SK-N-SH (cell line): ENCODE measurements around the gene ZNF516.

Experiments used
- EP300 ChIP-seq, 2 experiments: IDR thresholded peaks; 2 replicates each; pipeline versions ENCODE4 v1.4.0 to v1.6.1; 2012; ENCODE audit warnings: borderline replicate concordance in 1 of 2, low read depth in 1 of 2, low read length in 1 of 2
- EZH2phosphoT487 ChIP-seq: fragments of 200-600 bp; sonication (generic); IDR thresholded peaks from 2 replicates; pipeline ENCODE4 v1.6.1; 2017; ENCODE audit warnings: low read depth, mixed run types, mild to moderate bottlenecking, antibody characterized with exemption, moderate library complexity, borderline replicate concordance
- JUND ChIP-seq: IDR thresholded peaks from 2 replicates; pipeline ENCODE4 v1.4.0; 2012
- POLR2AphosphoS5 ChIP-seq: IDR thresholded peaks from 2 replicates; pipeline ENCODE4 v1.6.1; 2012; ENCODE audit warnings: low read depth, low read length
- RFX5 ChIP-seq: IDR thresholded peaks from 2 replicates; pipeline ENCODE4 v1.6.1; 2012; ENCODE audit warnings: mild to moderate bottlenecking, improper control_type of control experiment, low read length
- RXRA ChIP-seq: IDR thresholded peaks from 2 replicates; pipeline ENCODE4 v1.4.0; 2012; ENCODE audit warnings: low read depth, mild to moderate bottlenecking, borderline replicate concordance
- SIN3A ChIP-seq: IDR thresholded peaks from 2 replicates; pipeline ENCODE4 v1.6.1; 2012; ENCODE audit warnings: low read depth, mild to moderate bottlenecking, low read length, moderate library complexity, borderline replicate concordance
- YY1 ChIP-seq: IDR thresholded peaks from 2 replicates; pipeline ENCODE4 v1.4.0; 2012; ENCODE audit warnings: low read depth, mild to moderate bottlenecking
- TF ChIP-seq, protein P1 (sequence below): IDR thresholded peaks from 2 replicates; pipeline ENCODE4; 2012
- TF ChIP-seq, protein P2 (sequence below): fragments of 200-600 bp; sonication (generic); IDR thresholded peaks from 2 replicates; pipeline ENCODE4 v1.6.1; 2017; ENCODE audit warnings: antibody characterized with exemption, mild to moderate bottlenecking, moderate library complexity

DNA sequence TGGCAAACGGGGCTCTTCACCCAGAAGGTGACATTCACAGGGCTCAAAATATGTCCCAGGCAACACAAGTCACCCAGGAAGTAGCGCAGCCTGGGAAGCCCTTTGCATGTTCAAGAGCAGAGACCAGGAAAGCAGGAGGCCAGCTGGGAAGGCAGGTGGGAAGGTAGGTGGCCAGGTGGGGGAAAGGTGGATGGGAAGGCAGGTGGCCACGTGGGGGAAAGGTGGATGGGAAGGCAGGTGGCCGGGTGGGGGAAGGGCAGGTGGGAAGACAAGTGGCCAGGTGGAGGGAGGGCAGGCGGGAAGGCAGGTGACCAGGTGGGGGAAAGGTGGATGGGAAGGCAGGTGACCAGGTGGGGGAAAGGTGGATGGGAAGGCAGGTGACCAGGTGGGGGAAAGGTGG is 102.7 kb downstream of the ZNF516 start:
- TF ChIP-seq, protein P1, sequence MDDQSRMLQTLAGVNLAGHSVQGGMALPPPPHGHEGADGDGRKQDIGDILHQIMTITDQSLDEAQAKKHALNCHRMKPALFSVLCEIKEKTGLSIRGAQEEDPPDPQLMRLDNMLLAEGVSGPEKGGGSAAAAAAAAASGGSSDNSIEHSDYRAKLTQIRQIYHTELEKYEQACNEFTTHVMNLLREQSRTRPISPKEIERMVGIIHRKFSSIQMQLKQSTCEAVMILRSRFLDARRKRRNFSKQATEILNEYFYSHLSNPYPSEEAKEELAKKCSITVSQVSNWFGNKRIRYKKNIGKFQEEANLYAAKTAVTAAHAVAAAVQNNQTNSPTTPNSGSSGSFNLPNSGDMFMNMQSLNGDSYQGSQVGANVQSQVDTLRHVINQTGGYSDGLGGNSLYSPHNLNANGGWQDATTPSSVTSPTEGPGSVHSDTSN: no peak
- TF ChIP-seq, protein P2, sequence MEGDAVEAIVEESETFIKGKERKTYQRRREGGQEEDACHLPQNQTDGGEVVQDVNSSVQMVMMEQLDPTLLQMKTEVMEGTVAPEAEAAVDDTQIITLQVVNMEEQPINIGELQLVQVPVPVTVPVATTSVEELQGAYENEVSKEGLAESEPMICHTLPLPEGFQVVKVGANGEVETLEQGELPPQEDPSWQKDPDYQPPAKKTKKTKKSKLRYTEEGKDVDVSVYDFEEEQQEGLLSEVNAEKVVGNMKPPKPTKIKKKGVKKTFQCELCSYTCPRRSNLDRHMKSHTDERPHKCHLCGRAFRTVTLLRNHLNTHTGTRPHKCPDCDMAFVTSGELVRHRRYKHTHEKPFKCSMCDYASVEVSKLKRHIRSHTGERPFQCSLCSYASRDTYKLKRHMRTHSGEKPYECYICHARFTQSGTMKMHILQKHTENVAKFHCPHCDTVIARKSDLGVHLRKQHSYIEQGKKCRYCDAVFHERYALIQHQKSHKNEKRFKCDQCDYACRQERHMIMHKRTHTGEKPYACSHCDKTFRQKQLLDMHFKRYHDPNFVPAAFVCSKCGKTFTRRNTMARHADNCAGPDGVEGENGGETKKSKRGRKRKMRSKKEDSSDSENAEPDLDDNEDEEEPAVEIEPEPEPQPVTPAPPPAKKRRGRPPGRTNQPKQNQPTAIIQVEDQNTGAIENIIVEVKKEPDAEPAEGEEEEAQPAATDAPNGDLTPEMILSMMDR: no peak
- TF ChIP-seq RFX5 (no peak), RXRA (no peak), YY1 (no peak), JUND (no peak), POLR2AphosphoS5 (no peak), SIN3A (no peak), EZH2phosphoT487 (no peak), EP300 (IDR thresholded peaks at IDR 0.05; ENCODE audit: borderline replicate concordance in 1 of 2, low read depth in 1 of 2, low read length in 1 of 2) (no peak)
